Neural cell (in vitro differentiated cells): ENCODE measurements around the gene FAM136A. TPM values are rescaled to one million over a fixed set of nuclear protein-coding genes. Genes with fewer than 3 reads are reported as not detected.

ENCODE experiments used
- H2AFZ ChIP-seq: fragments of 200-600, 300-800 bp; sonication (generic), shearing (Covaris generic); 2 replicates; pipeline ENCODE4 v1.6.0; 2014; ENCODE audit warnings: low read depth, mild to moderate bottlenecking, antibody characterized with exemption, low read length, moderate library complexity
- H3F3A ChIP-seq: fragments of 200-600 bp; shearing (Covaris generic); 2 replicates; pipeline ENCODE4 v1.6.1; 2016; ENCODE audit warnings: mild to moderate bottlenecking, moderate library complexity, mixed read lengths, antibody characterized with exemption, low read length; ENCODE audit not compliant: insufficient read depth, poor library complexity, severe bottlenecking
- H3K27ac ChIP-seq: fragments of 200-600, 300-800 bp; sonication (generic), shearing (Covaris generic); 2 replicates; pipeline ENCODE4 v1.5.1; 2014; ENCODE audit warnings: mild to moderate bottlenecking, low read length, moderate library complexity
- H3K27me3 ChIP-seq: fragments of 300-800, 200-600 bp; sonication (generic), shearing (Covaris generic); 2 replicates; pipeline ENCODE4 v1.6.0; 2014; ENCODE audit warnings: mild to moderate bottlenecking, low read depth, low read length, moderate library complexity; ENCODE audit not compliant: insufficient read depth
- H3K36me3 ChIP-seq: fragments of 300-800, 200-600 bp; sonication (generic), shearing (Covaris generic); 2 replicates; pipeline ENCODE4 v1.5.1; 2014; ENCODE audit warnings: mild to moderate bottlenecking, antibody characterized with exemption, low read length, moderate library complexity; ENCODE audit not compliant: insufficient read depth
- H3K4me2 ChIP-seq: fragments of 300-800, 200-600 bp; sonication (generic), shearing (Covaris generic); 2 replicates; pipeline ENCODE4 v1.6.0; 2014; ENCODE audit warnings: mild to moderate bottlenecking, low read length
- H3K4me3 ChIP-seq: fragments of 300-800, 200-600 bp; sonication (generic), shearing (Covaris generic); 2 replicates; pipeline ENCODE4 v1.5.1; 2014; ENCODE audit warnings: mild to moderate bottlenecking, low read length, moderate library complexity
- H3K79me2 ChIP-seq: fragments of 200-600 bp; shearing (Covaris generic); replicated peaks from 2 replicates; pipeline ENCODE4 v1.6.0; 2014; ENCODE audit warnings: mild to moderate bottlenecking, low read length, moderate library complexity; ENCODE audit not compliant: insufficient read depth
- H3K9ac ChIP-seq: fragments of 300-800, 200-600 bp; sonication (generic), shearing (Covaris generic); 2 replicates; pipeline ENCODE4 v1.6.1; 2016; ENCODE audit warnings: mild to moderate bottlenecking, low read length, mixed read lengths
- H3K9me2 ChIP-seq: fragments of 200-600 bp; shearing (Covaris generic); 2 replicates; pipeline ENCODE4 v1.6.1; 2016; ENCODE audit warnings: mild to moderate bottlenecking, low read length, mixed read lengths; ENCODE audit not compliant: insufficient read depth
- H3K9me3 ChIP-seq: fragments of 200-600, 300-800 bp; sonication (generic), shearing (Covaris generic); 2 replicates; pipeline ENCODE4 v1.6.1; 2016; ENCODE audit warnings: mild to moderate bottlenecking, mixed run types, low read length, moderate library complexity, mixed read lengths
- H4K20me1 ChIP-seq: fragments of 200-600 bp; shearing (Covaris generic); 2 replicates; pipeline ENCODE4 v1.6.1; 2016; ENCODE audit warnings: mild to moderate bottlenecking, mixed run types; ENCODE audit not compliant: insufficient read depth
- CTCF ChIP-seq: fragments of 450-650 bp; IDR thresholded peaks from 2 replicates; pipeline ENCODE4 v1.5.1; 2014; ENCODE audit warnings: antibody characterized with exemption, mild to moderate bottlenecking, moderate library complexity; ENCODE audit not compliant: poor library complexity, severe bottlenecking
- EP300 ChIP-seq: fragments of 450-650 bp; conservative IDR thresholded peaks from 2 replicates; pipeline ENCODE4 v1.6.1; 2014; ENCODE audit warnings: antibody characterized with exemption, mild to moderate bottlenecking, moderate library complexity; ENCODE audit not compliant: poor library complexity, severe bottlenecking
- EZH2 ChIP-seq: fragments of 200-600, 300-800 bp; shearing (Covaris generic), sonication (generic); IDR thresholded peaks from 2 replicates; pipeline ENCODE4 v1.6.1; 2014; ENCODE audit warnings: antibody characterized with exemption, low read length, borderline replicate concordance, mild to moderate bottlenecking; ENCODE audit not compliant: insufficient read depth, poor library complexity, severe bottlenecking
- MXI1 ChIP-seq: fragments of 450-650 bp; conservative IDR thresholded peaks from 2 replicates; pipeline ENCODE4 v1.6.1; 2014; ENCODE audit warnings: antibody characterized with exemption, mild to moderate bottlenecking; ENCODE audit not compliant: poor library complexity, severe bottlenecking
- POLR2AphosphoS5 ChIP-seq: IDR thresholded peaks from 2 replicates; pipeline ENCODE4 v1.6.1; 2012
- RAD21 ChIP-seq: fragments of 450-650 bp; conservative IDR thresholded peaks from 2 replicates; pipeline ENCODE4 v1.6.1; 2014; ENCODE audit warnings: antibody characterized with exemption, mild to moderate bottlenecking, moderate library complexity
- REST ChIP-seq: IDR thresholded peaks from 2 replicates; pipeline ENCODE4 v1.6.1; 2012; ENCODE audit warnings: borderline replicate concordance
- SMC3 ChIP-seq: fragments of 450-650 bp; conservative IDR thresholded peaks from 2 replicates; pipeline ENCODE4 v1.6.1; 2014; ENCODE audit warnings: antibody characterized with exemption, mild to moderate bottlenecking, moderate library complexity; ENCODE audit not compliant: poor library complexity
- TAF1 ChIP-seq: IDR thresholded peaks from 2 replicates; pipeline ENCODE4 v1.6.1; 2012; ENCODE audit warnings: low read depth
- polyA plus RNA-seq: library from polyadenylated mRNA; depleted of rRNA; stranded (reverse); fragments of >200 nt; gene quantifications from 2 replicates; pipeline ENCODE4 v1.2.3, GENCODE V29; 2014

Gene FAM136A
- polyA plus RNA-seq, 1 donor from 2014 or later = 56.1 TPM

- Histone ChIP-seq H3K9ac (no peak overlapping the region), H3F3A (no peaks in the 10 kb centered on the region), H3K9me3 (no peaks in the 10 kb centered on the region), H3K4me2 (no peak overlapping the region), H3K27me3 (no peaks in the 10 kb centered on the region), H2AFZ (no peak overlapping the region), H3K36me3 (no peaks in the 10 kb centered on the region), H3K4me3 (no peak overlapping the region), H4K20me1 (no peaks in the 10 kb centered on the region), H3K9me2 (no peaks in the 10 kb centered on the region), H3K27ac (no peak overlapping the region), H3K79me2 (no peaks in the 10 kb centered on the region)
- TF ChIP-seq CTCF (no peak), POLR2AphosphoS5 (no peak), MXI1 (no peak), SMC3 (no peak), EZH2 (no peak), TAF1 (no peak), EP300 (no peak), REST (no peak), RAD21 (no peak)
Measured at GRCh38 chr2:70325875-70326274, 24.0 kb upstream of the FAM136A start.

GRCh38 chr2:70322518-70322917 lies 20.7 kb upstream of the FAM136A start:
- H3F3A ChIP-seq = no peaks in the 10 kb centered on the region
- H3K27me3 ChIP-seq = no peaks in the 10 kb centered on the region

More at GRCh38 chr2:70322518-70322917, 20.7 kb upstream of the FAM136A start:
- Histone ChIP-seq H3K9me3 (no peaks in the 10 kb centered on the region), H3K9me2 (no peaks in the 10 kb centered on the region), H4K20me1 (no peaks in the 10 kb centered on the region), H3K27ac (no peak overlapping the region), H3K4me3 (no peak overlapping the region), H3K4me2 (no peak overlapping the region), H3K9ac (no peak overlapping the region), H2AFZ (no peak overlapping the region), H3K36me3 (no peaks in the 10 kb centered on the region), H3K79me2 (no peaks in the 10 kb centered on the region)
- TF ChIP-seq MXI1 (no peak), SMC3 (no peak), EP300 (no peak), REST (no peak), EZH2 (no peak), RAD21 (no peak), TAF1 (no peak), POLR2AphosphoS5 (no peak), CTCF (no peak)
